Natural killer cell (primary cell): ENCODE data around the gene ZNF438. TPM values are rescaled to one million over a fixed set of nuclear protein-coding genes. Genes with fewer than 3 reads are reported as not detected.

Experiments used
- ATAC-seq, 3 donors: fragments of 150-1000 bp in 2 of 3; fragments of 200-7000 bp in 1 of 3; cut with Tn5 transposase; 1 replicate in 1 of 3; 2 replicates in 2 of 3; pipeline ENCODE4 v1.10.0; 2021; ENCODE audit warnings: mild to moderate bottlenecking in 2 of 3, moderate library complexity in 2 of 3
- DNase-seq, 2 donors: peaks; one replicate each; pipeline versions ENCODE4 v3.0.0 to v3.0.0-alpha.2; 2013 to 2021; ENCODE audit warnings: mixed read lengths in 1 of 2
- H3K27ac ChIP-seq: one replicate; pipeline ENCODE4 v1.5.1; 2013; ENCODE audit warnings: mild to moderate bottlenecking, low read length
- H3K27me3 ChIP-seq: one replicate; pipeline ENCODE4 v1.6.1; 2013; ENCODE audit warnings: low read length; ENCODE audit not compliant: control insufficient read depth, insufficient read depth
- H3K36me3 ChIP-seq: one replicate; pipeline ENCODE4 v1.6.1; 2013; ENCODE audit warnings: low read length; ENCODE audit not compliant: control insufficient read depth, insufficient read depth
- H3K4me1 ChIP-seq: one replicate; pipeline ENCODE4 v1.6.1; 2013; ENCODE audit warnings: low read length; ENCODE audit not compliant: control insufficient read depth, insufficient read depth
- H3K4me3 ChIP-seq: one replicate; pipeline ENCODE4 v1.5.1; 2013; ENCODE audit warnings: low read length
- H3K9me3 ChIP-seq: one replicate; pipeline ENCODE4 v1.6.1; 2013; ENCODE audit warnings: low read length; ENCODE audit not compliant: control insufficient read depth, insufficient read depth
- H3K27ac Mint-ChIP-seq, 2 donors: one replicate each; pipeline ENCODE4 v1.8.0; 2022; ENCODE audit warnings: mild to moderate bottlenecking in 2 of 2, mixed read lengths in 2 of 2, moderate library complexity in 1 of 2
- H3K27me3 Mint-ChIP-seq, 2 donors: one replicate each; pipeline ENCODE4 v1.8.0; 2022; ENCODE audit warnings: low read depth in 2 of 2, mixed read lengths in 2 of 2
- H3K36me3 Mint-ChIP-seq: one replicate; pipeline ENCODE4 v1.8.0; 2022; ENCODE audit warnings: mixed read lengths
- H3K4me1 Mint-ChIP-seq, 2 donors: one replicate each; pipeline ENCODE4 v1.8.0; 2022; ENCODE audit warnings: mixed read lengths in 2 of 2
- H3K4me3 Mint-ChIP-seq: one replicate; pipeline ENCODE4 v1.8.0; 2022; ENCODE audit warnings: mild to moderate bottlenecking, moderate library complexity, mixed read lengths
- H3K9me3 Mint-ChIP-seq, 2 donors: one replicate each; pipeline ENCODE4 v1.8.0; 2022; ENCODE audit warnings: mixed read lengths in 2 of 2
- WGBS: methylation state at CpG from one replicate; pipeline ENCODE4 v1.1.7; 2013; ENCODE audit warnings: missing lambda C conversion rate; ENCODE audit not compliant: insufficient coverage; 5-methylcytosine and 5-hydroxymethylcytosine counted together
- intact Hi-C: fragments of 100-400 bp; cut with micrococcal nuclease; formaldehyde crosslinking; loops from one replicate; pipeline ENCODE4 v1.14.2; 2022
- total RNA-seq, 4 donors: library from RNA; stranded (reverse); fragments of 120-200 nt in 1 of 4; gene quantifications; one replicate each; pipeline versions ENCODE4 v1.2.3 to v1.2.4, GENCODE V29; 2013 to 2022
- TF ChIP-seq, protein P1 (sequence below): fragments of 200-600 bp; IDR thresholded peaks from one replicate; pipeline ENCODE4 v1.8.0; 2022; ENCODE audit warnings: antibody characterized with exemption

The ZNF438 gene
- total RNA-seq, 3 donors from 2014 or later (not counting 1 experiment from before 2014, with no cell fraction given), result 2.2 to 3.7 (median 3.7) TPM

DNA sequence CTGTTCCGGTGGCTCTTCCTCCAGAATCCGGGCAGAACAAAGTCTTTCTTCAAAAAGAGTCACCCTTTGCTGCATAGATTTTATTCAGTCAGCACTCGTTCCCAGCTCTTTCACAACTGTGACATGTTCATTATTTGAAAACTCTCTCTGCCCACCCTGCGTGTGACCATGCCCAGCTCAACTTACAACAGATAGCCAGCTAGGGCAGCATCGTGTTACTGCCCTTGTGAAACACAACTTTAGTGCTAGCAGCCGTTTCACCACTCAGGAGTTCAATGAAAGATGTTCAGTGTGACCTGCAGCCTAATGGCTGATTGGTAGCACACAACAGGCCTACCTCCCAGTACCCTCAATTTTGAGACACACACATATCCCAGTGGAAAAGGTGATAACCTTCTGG, 57.9 kb downstream of the ZNF438 start:
- WGBS, result 90% methylated on average over 6 of the region's 6 CpGs
- DNase-seq (no peak), ATAC-seq (no peak)
- no peak overlapping the region for H3K27ac Mint-ChIP-seq
- no peaks in the 10 kb centered on the region for H3K36me3 ChIP-seq
- no peaks in the 10 kb centered on the region for H3K27me3 ChIP-seq
- no peaks in the 10 kb centered on the region for H3K4me1 ChIP-seq
- no peaks in the 10 kb centered on the region for H3K9me3 ChIP-seq
- H3K4me1 Mint-ChIP-seq, result no peaks in the 10 kb centered on the region
- TF ChIP-seq, protein P1, sequence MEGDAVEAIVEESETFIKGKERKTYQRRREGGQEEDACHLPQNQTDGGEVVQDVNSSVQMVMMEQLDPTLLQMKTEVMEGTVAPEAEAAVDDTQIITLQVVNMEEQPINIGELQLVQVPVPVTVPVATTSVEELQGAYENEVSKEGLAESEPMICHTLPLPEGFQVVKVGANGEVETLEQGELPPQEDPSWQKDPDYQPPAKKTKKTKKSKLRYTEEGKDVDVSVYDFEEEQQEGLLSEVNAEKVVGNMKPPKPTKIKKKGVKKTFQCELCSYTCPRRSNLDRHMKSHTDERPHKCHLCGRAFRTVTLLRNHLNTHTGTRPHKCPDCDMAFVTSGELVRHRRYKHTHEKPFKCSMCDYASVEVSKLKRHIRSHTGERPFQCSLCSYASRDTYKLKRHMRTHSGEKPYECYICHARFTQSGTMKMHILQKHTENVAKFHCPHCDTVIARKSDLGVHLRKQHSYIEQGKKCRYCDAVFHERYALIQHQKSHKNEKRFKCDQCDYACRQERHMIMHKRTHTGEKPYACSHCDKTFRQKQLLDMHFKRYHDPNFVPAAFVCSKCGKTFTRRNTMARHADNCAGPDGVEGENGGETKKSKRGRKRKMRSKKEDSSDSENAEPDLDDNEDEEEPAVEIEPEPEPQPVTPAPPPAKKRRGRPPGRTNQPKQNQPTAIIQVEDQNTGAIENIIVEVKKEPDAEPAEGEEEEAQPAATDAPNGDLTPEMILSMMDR, result no peak
- no peaks in the 10 kb centered on the region for H3K9me3 Mint-ChIP-seq
- H3K36me3 Mint-ChIP-seq, result no peaks in the 10 kb centered on the region
- H3K27me3 Mint-ChIP-seq, result no peaks in the 10 kb centered on the region
- H3K4me3 ChIP-seq, result no peak overlapping the region
- intact Hi-C loops, result no loop called here
- H3K27ac ChIP-seq, result no peak overlapping the region
- no peak overlapping the region for H3K4me3 Mint-ChIP-seq

DNA sequence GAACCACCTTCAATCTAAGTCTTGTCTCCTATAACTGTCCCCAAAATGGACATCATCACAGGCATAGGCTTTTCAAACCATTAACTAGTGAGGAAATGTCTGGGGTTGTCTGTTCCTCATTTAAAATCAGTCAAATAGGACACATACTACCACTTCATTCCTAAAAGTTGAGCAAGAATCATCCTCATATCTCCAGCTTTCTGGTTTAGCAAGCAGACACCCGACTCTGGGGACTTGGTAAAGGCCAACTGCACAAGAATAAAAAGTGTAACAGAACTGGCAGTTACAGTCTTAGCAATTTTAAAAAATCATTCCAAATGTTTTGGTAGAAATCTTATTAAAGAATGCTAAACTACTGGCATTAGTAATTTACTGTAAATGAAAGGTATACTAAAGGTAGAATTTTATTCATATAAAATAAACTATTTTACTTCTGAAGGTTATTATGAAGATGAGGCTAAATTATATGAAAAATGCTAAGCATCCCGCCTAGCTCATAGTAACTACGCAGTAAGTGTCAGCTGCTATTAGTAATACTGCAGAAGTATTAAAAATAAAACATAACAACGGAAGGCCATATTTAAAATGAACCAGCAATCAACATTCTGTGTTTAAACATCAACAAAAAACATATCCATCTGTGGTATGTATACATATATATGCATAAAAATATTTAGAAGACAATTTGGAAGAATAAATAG, 60.8 kb downstream of the ZNF438 start:
- intact Hi-C loops, result no loop called here
- TF ChIP-seq, protein P1, result no peak

GRCh38 chr10:30968711-30969110, 63.0 kb downstream of the ZNF438 start:
- no peak overlapping the region for H3K27ac Mint-ChIP-seq
- TF ChIP-seq, protein P1, result no peak
- Histone ChIP-seq H3K27me3 (no peaks in the 10 kb centered on the region), H3K4me1 (no peaks in the 10 kb centered on the region), H3K4me3 (no peak overlapping the region), H3K27ac (no peak overlapping the region), H3K36me3 (no peaks in the 10 kb centered on the region), H3K9me3 (no peaks in the 10 kb centered on the region)
- no peak for DNase-seq
- no peak for ATAC-seq
- H3K27me3 Mint-ChIP-seq, result no peaks in the 10 kb centered on the region
- peaks cover 7% of the 10 kb centered on the region in 2 donors for H3K4me1 Mint-ChIP-seq
- intact Hi-C loops, result no loop called here
- H3K36me3 Mint-ChIP-seq, result no peaks in the 10 kb centered on the region
- no peaks in the 10 kb centered on the region for H3K9me3 Mint-ChIP-seq
- H3K4me3 Mint-ChIP-seq, result no peak overlapping the region
- 100% methylated on average over 2 of the region's 3 CpGs for WGBS

More for the DNA sequence above, 60.8 kb downstream of the ZNF438 start:
- H3K4me3 ChIP-seq, result no peak overlapping the region
- Mint-ChIP-seq H3K27me3 (no peaks in the 10 kb centered on the region), H3K36me3 (no peaks in the 10 kb centered on the region), H3K9me3 (no peaks in the 10 kb centered on the region), H3K4me3 (no peak overlapping the region), H3K27ac (no peak overlapping the region), H3K4me1 (no peaks in the 10 kb centered on the region)
- no peaks in the 10 kb centered on the region for H3K4me1 ChIP-seq
- no peaks in the 10 kb centered on the region for H3K9me3 ChIP-seq
- ATAC-seq, result no peak
- H3K27me3 ChIP-seq, result no peaks in the 10 kb centered on the region
- no peak overlapping the region for H3K27ac ChIP-seq
- 87% methylated on average over 3 of the region's 4 CpGs for WGBS
- no peak for DNase-seq
- H3K36me3 ChIP-seq, result no peaks in the 10 kb centered on the region
